ENCODE data around the gene GRB14.
"Not testable (repeated sequence)": the region's sequence is repeated elsewhere in the genome, so short reads cannot be mapped to it uniquely, and the experiment has no call there.

The GRB14 gene

DNA sequence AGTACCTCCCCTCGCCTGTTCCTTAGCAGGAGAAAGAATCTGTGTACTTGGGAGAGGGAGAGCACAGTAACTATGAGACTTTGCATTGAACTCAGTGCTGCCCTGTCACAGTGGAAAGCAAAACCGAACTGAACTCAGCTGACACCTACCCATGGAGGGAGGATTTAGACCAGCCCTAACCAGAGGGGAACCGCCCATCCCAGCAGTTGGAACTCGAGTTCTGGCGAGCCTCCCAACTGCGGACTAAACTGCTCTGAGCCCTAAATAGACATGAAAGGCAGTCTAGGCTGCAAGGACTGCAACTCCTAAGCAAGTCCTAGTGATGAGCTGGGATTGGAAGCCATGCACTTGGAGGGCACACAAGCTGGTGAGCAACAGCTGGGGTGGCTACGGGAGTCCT lies 110.4 kb downstream of the GRB14 start:
- TF ChIP-seq ZNF274 (IDR thresholded peaks at IDR 0.05; ENCODE audit: low read depth, low read length), result no peak
- no peak overlapping the region for H3K4me3 ChIP-seq (ENCODE audit: low read length)

DNA sequence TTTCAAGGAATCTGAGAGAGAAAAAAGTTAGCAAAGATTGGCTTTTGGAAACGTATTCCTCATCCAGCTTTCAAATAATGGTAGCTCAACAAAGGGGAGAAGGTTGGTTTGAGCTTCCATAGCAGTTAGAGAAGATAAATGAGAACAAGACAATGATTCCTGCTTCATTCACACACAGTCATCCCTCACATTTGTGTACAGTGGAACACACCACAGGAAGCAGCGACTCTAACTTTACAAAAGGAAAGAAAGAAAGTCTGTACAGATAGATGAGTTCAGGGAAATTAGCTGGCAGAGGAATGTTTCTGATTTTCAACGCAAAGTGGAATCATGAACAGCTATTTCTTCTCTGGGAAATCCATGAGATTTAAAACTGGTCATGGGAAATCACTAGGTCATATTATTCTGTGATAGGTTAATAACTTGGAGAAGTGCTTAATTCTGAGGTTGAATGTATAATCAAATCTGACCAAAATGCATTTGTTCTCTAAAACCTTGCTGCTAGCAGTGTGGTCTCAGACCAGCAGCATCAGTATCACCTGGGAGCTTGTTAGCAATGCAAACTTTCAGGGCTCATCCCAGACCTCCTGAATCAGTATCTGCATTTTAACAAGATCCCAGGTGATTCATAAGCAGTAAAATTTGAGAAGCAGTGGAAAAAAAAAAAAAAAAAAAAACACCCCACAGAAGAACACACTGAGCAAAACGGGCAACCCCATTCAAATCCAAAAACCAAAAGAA lies 112.0 kb downstream of the GRB14 start:
- no peak overlapping the region for H3K4me3 ChIP-seq (ENCODE audit: low read length)
- no peak for TF ChIP-seq ZNF274 (IDR thresholded peaks at IDR 0.05; ENCODE audit: low read depth, low read length)

DNA sequence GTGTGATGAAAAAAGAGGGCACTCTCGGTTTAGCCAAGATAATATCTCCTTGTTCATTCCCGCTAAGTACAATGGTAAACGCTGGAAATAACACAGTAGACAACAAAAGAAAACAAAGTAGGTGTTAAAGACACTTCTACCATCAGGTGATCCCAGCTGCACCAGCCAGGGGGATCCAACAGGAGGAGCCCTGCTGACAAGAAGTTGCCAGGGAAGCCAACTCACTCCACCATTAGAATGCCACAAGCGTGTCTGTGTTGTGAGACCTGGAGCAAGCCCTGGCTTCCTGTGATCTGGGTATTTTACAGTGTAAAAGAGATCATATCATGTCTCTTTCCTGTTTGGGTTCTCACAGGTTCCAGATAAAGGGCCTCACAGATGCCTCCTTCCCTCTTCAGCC lies 117.0 kb downstream of the GRB14 start:
- TF ChIP-seq ZNF274 (IDR thresholded peaks at IDR 0.05; ENCODE audit: low read depth, low read length), result no peak
- no peak overlapping the region for H3K4me3 ChIP-seq (ENCODE audit: low read length)

DNA sequence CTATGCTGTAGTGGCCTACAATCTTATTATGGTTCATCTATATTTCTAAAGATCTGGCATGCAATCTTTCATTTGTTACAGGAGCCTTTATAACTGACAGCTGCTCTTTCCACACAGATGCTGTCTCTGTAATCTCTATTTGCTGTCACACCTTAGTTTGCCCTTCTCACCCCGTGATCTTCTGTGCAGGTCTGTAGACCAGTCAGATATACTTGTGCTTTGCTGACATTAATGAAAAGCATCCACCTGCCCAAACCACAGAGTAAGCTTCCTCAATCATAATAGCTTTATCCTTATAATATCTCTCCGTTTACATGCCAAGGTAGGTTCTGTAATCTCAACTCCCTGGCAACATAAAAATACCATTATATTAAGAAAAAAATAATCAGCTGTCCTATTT lies 122.4 kb downstream of the GRB14 start:
- TF ChIP-seq ZNF274 (IDR thresholded peaks at IDR 0.05; ENCODE audit: low read depth, low read length), result no peak
- no peak overlapping the region for H3K4me3 ChIP-seq (ENCODE audit: low read length)

DNA sequence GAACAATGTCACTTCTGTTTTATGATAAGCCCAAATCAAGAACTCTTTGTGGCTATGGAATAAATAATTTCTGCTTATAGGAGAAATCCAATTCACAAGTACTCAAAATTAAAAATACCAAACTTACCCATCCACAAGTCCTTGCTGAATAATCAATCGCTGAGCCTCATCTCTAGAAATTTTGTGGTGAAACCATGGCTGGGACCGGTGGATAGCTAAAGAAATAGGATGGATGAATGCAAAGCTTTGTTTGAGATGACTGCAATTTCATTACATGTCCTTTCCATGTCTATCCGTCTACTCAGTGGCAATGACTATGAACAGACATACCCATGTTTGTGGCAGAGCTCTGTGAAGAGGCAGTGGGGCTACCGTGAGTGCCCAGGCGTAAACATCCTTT lies 124.4 kb downstream of the GRB14 start:
- no peak for TF ChIP-seq ZNF274 (IDR thresholded peaks at IDR 0.05; ENCODE audit: low read depth, low read length)
- H3K4me3 ChIP-seq (ENCODE audit: low read length), result no peak overlapping the region

DNA sequence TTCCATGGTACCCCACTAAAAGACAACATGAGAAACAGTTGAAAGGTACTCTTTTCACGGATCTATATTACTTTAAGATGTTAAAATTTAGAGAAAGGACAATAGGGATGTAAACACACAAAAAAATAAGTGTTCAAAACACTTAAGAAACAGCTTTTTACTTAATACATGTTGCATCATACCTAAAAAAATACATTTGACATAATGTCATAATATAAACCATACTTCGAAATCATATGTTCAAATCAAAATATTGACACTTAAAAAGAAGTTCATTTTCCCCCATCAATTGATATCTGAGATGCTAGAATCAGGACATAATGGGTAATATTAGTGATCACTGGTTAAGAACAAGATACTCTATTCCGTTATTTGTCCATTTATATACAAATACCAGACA lies 124.9 kb downstream of the GRB14 start:
- TF ChIP-seq ZNF274 (IDR thresholded peaks at IDR 0.05; ENCODE audit: low read depth, low read length), result no peak

DNA sequence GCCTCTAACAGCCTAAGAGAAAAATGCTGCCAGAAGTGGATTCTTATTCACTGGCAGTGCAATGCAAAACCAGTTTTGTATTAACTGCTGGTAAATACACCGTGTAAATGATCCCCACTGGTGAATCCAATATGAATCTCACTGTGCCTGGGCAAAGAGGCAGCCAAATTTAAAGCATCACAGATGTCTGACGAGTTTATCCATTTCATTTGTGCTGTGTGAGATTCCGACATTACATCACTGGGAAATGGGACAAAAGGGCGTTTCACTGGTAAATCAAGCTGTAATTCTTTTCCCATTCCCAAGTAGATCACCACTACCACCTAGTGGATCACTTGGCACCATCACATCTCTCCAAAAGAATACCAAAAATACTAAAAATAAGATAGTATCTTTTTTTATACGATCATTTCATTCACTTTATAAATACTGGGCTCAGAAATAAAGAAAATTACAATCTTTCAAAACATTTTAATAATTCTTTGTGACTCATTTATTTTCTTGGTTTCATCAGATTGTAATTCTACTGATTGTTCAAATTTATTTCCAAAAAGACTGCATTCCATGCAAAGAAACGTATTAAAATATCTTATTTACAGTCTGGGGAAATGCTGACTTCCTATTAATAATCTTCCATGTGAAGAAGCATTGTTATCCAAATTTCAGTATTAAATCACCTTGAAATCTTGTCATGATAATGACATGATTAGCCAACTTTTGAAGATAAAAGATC lies 125.6 kb downstream of the GRB14 start:
- H3K4me3 ChIP-seq (ENCODE audit: low read length), result no peak overlapping the region

More for the DNA sequence above, 124.9 kb downstream of the GRB14 start:
- no peak overlapping the region for H3K4me3 ChIP-seq (ENCODE audit: low read length)

DNA sequence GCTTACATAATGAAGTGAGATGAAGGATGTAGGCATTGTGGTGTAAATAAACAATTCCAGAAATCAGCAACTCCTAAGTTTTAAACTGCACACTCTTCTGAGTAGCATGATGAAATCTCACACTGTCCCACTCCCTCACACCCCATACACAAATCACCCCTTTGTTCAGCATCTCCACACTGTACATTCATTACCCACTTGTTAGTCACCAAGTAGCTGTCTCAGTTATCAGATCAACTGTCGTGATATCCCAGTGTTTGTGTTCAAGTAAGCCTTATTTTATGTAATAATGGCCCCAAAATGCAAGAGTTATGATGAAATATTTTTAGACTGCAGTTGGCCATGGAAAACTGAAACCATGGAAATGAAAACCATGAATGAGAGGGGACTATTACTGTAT lies 135.7 kb downstream of the GRB14 start:
- no peak for TF ChIP-seq ZNF274 (IDR thresholded peaks at IDR 0.05; ENCODE audit: low read depth, low read length)
- H3K4me3 ChIP-seq (ENCODE audit: low read length), result no peak overlapping the region

More for the DNA sequence above, 125.6 kb downstream of the GRB14 start:
- no peak for TF ChIP-seq ZNF274 (IDR thresholded peaks at IDR 0.05; ENCODE audit: low read depth, low read length)

DNA sequence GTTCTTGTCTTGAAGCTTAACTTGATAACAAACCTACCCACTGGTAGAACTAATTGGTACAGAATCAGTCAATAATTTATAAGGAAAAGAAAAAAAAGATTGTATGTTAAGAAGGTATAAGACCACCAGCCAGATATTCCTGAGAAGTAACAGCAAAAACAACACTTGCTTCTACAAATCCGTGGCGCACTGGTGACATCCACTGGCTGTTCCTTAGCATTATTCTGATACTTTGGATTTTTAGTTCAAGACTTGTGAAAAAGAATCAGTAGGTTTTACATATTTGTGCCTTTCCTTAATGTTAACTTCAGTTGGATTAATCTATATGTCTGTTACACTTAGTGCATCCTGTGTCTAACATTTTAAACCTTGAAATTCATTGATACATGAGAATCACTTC lies 141.8 kb downstream of the GRB14 start:
- H3K4me3 ChIP-seq (ENCODE audit: low read length), result no peak overlapping the region
- no peak for TF ChIP-seq ZNF274 (IDR thresholded peaks at IDR 0.05; ENCODE audit: low read depth, low read length)

DNA sequence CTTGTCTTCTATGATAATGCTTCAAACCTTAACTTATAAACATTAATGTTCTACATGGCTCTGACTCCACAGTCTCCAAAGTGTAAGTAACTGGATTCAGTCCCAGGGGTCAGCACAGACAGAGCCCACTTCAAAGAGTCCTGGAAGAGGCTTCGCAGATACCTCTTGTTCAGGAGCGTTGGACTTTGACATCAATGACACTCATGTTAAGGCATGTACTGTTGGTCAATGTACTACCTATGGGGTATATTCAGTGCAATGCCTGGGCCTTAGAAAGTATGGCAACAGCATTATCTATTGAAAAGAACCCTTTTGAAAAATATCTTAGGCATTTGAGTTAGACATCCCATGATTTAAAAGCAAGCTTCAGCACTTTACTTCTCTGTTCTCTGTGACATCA lies 143.1 kb downstream of the GRB14 start:
- no peak overlapping the region for H3K4me3 ChIP-seq (ENCODE audit: low read length)
- no peak for TF ChIP-seq ZNF274 (IDR thresholded peaks at IDR 0.05; ENCODE audit: low read depth, low read length)

DNA sequence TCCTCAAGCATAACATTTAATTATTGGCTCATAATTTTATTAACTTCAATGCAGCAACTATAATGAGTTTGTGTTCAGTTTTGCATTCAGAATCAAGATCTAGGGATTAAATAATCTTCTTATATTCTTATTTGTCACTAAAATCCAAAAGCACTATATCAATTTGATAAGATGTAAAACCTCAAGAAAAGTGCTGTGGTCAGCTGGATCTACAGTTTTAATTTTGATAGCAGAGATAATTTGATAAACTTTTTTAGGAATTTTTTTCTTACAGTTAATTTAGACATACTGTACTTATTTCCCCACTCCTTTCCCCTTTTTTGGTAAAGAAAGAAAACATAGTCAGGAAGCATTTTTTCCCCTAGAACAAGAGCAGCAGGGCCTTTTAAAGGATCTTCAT lies 146.4 kb downstream of the GRB14 start:
- TF ChIP-seq ZNF274 (IDR thresholded peaks at IDR 0.05; ENCODE audit: low read depth, low read length), result no peak
- H3K4me3 ChIP-seq (ENCODE audit: low read length), result no peak overlapping the region

DNA sequence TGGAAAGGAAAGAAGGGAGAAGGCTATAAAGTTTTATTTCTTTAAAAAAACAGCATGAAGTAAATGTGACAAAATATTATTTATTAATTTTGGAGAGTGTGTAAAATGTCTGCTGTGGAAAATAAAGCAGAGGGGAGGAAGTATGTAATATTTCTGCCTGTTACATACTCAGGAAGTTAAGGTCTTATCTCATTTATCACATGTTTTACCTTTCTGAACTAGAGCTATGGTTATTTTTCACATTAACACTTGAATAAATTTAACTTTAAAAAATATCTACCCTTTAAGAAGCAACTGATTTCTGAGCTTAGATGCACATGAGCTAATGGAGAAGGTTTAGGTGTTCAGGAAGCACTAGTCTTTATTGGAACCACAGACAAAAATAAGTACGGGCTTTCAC lies 148.3 kb downstream of the GRB14 start:
- H3K4me3 ChIP-seq (ENCODE audit: low read length), result no peak overlapping the region
- no peak for TF ChIP-seq ZNF274 (IDR thresholded peaks at IDR 0.05; ENCODE audit: low read depth, low read length)

DNA sequence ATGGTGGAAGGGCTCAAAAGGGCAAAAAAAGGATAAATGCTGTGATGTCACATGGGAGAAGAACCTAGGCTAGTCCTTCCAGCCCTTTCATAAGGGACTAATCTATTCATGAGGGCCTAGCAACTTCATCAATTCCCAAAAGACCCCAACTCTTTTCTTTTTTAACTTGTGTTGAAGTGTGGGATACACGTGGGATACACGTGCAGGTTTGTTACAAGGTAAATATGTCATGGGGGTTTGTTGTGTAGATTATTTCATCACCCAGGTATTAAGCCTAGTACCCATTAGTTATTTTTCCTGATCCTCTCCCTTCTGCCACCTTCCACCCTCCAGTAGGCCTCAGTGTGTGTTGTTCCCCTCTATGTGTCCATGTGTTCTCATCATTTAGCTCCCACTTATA lies 156.2 kb downstream of the GRB14 start:
- H3K4me3 ChIP-seq (ENCODE audit: low read length), result not testable (repeated sequence)

DNA sequence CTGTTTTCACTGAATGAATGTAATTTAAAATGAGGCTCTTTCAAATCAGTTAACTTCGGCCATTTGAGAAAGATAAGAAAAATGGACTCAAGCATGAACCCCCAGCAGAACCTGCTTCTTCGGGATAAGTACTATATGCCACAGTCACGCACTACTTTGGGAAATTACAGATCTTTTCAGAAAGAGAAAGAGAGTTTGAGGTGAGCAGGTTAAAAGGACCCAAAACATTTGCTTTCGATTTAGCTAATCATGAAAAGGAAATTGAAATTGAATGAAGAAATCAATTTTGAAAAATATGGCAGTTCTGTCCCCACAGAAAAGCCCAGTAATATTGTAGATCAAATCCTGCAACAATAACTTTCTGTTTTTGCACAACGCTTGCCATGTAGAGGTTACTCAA lies 156.9 kb downstream of the GRB14 start:
- no peak for TF ChIP-seq ZNF274 (IDR thresholded peaks at IDR 0.05; ENCODE audit: low read depth, low read length)
- no peak overlapping the region for H3K4me3 ChIP-seq (ENCODE audit: low read length)

DNA sequence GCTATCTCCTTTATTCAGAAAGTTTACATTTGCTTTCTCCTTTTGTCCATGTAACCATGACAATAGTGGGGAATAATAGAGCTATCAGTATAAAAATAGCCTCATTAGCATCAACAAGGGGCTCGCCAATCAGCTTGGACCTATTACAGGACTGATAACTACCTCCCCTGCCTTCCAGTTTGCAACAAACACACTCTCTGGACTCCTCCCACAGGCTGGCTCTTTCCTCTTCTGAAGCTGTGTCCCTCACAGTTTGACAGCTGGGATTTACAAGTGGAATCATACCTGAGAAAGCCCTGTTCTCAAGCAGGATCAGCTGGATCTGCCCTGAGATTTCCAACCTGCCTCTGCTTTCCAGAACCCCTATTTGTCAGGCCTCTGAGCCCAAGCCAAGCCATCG lies 162.5 kb downstream of the GRB14 start:
- H3K4me3 ChIP-seq (ENCODE audit: low read length), result no peak overlapping the region
- no peak for TF ChIP-seq ZNF274 (IDR thresholded peaks at IDR 0.05; ENCODE audit: low read depth, low read length)

Data from GM08714 (cell line).